HepG2 (cell line): Measurements from ENCODE around the gene CHP1. TPM values are rescaled to one million over a fixed set of nuclear protein-coding genes. Genes with fewer than 3 reads are reported as not detected.

ENCODE experiments used
- ATF7 ChIP-seq, 2 experiments: fragments of 450-650 bp in 1 of 2; sonication (generic) in 1 of 2; formaldehyde crosslinking in 1 of 2; IDR thresholded peaks; 2 replicates each; pipeline versions ENCODE4 v1.4.0 to v1.6.1; 2016 to 2020; ENCODE audit warnings: antibody characterized with exemption in 1 of 2, mild to moderate bottlenecking in 1 of 2, missing genetic modification reagents in 1 of 2
- DR1 ChIP-seq: sonication (generic); formaldehyde crosslinking; IDR thresholded peaks from 2 replicates; pipeline ENCODE4 v1.8.0; 2021; ENCODE audit warnings: mild to moderate bottlenecking, missing genetic modification reagents, inconsistent platforms
- DRAP1 ChIP-seq: IDR thresholded peaks from 2 replicates; pipeline ENCODE4 v1.6.1; 2016; ENCODE audit warnings: missing genetic modification reagents, missing compliant biosample characterization
- FOXP1 ChIP-seq, 2 experiments: fragments of 450-650 bp in 1 of 2; IDR thresholded peaks; 2 replicates each; pipeline ENCODE4 v1.6.1; 2017 to 2018; ENCODE audit warnings: antibody characterized with exemption in 1 of 2
- NFYB ChIP-seq: sonication (generic); formaldehyde crosslinking; IDR thresholded peaks from 2 replicates; pipeline ENCODE4 v1.4.0; 2020; ENCODE audit warnings: missing genetic modification reagents
- RARA ChIP-seq: IDR thresholded peaks from 2 replicates; pipeline ENCODE4 v1.6.1; 2016; ENCODE audit warnings: missing genetic modification reagents, missing compliant biosample characterization
- REPIN1 ChIP-seq: sonication (generic); formaldehyde crosslinking; IDR thresholded peaks from 2 replicates; pipeline ENCODE4 v1.8.0; 2022; ENCODE audit warnings: missing genetic modification reagents, low read depth, mild to moderate bottlenecking, borderline replicate concordance
- SAFB2 ChIP-seq: sonication (generic); formaldehyde crosslinking; IDR thresholded peaks from 2 replicates; pipeline ENCODE4 v1.5.1; 2020; ENCODE audit warnings: missing genetic modification reagents, low read depth, mild to moderate bottlenecking, borderline replicate concordance
- SOX13 ChIP-seq, 3 experiments: fragments of 450-650 bp in 1 of 3; sonication (generic) in 1 of 3; formaldehyde crosslinking in 1 of 3; IDR thresholded peaks in 2 of 3; conservative IDR thresholded peaks in 1 of 3; 2 replicates each; pipeline versions ENCODE4 v1.5.0 to v1.6.1; 2016 to 2020; ENCODE audit warnings: antibody characterized with exemption in 1 of 3, mild to moderate bottlenecking in 1 of 3, missing compliant biosample characterization in 1 of 3, missing genetic modification reagents in 1 of 3, moderate library complexity in 1 of 3
- UBTF ChIP-seq: sonication (generic); formaldehyde crosslinking; IDR thresholded peaks from 2 replicates; pipeline ENCODE4 v1.4.0; 2020; ENCODE audit warnings: mild to moderate bottlenecking, missing genetic modification reagents
- ZBTB46 ChIP-seq: sonication (generic); formaldehyde crosslinking; IDR thresholded peaks from 2 replicates; pipeline ENCODE4 v1.4.0; 2020; ENCODE audit warnings: mild to moderate bottlenecking, missing genetic modification reagents, borderline replicate concordance
- ZHX1 ChIP-seq: sonication (generic); formaldehyde crosslinking; IDR thresholded peaks from 2 replicates; pipeline ENCODE4 v1.8.1; 2022; ENCODE audit warnings: low read depth, mild to moderate bottlenecking, missing genetic modification reagents
- ZNF138 ChIP-seq: sonication (generic); formaldehyde crosslinking; IDR thresholded peaks from 2 replicates; pipeline ENCODE4 v1.5.0; 2020; ENCODE audit warnings: mild to moderate bottlenecking, low read depth, missing genetic modification reagents
- ZNF17 ChIP-seq: sonication (generic); formaldehyde crosslinking; IDR thresholded peaks from 2 replicates; pipeline ENCODE4 v1.5.0; 2020; ENCODE audit warnings: mild to moderate bottlenecking, missing genetic modification reagents
- ZNF20 ChIP-seq: sonication (generic); formaldehyde crosslinking; IDR thresholded peaks from 2 replicates; pipeline ENCODE4 v1.4.0; 2020; ENCODE audit warnings: mild to moderate bottlenecking, moderate library complexity, missing genetic modification reagents
- ZNF251 ChIP-seq: sonication (generic); formaldehyde crosslinking; IDR thresholded peaks from 2 replicates; pipeline ENCODE4 v1.9.0; 2021; ENCODE audit warnings: mild to moderate bottlenecking, missing genetic modification reagents
- ZNF30 ChIP-seq: sonication (generic); formaldehyde crosslinking; IDR thresholded peaks from 2 replicates; pipeline ENCODE4 v1.5.0; 2020; ENCODE audit warnings: mild to moderate bottlenecking, missing genetic modification reagents
- ZNF362 ChIP-seq: sonication (generic); formaldehyde crosslinking; IDR thresholded peaks from 2 replicates; pipeline ENCODE4 v1.4.0; 2020; ENCODE audit warnings: missing genetic modification reagents, mild to moderate bottlenecking, borderline replicate concordance
- ZNF619 ChIP-seq: sonication (generic); formaldehyde crosslinking; IDR thresholded peaks from 2 replicates; pipeline ENCODE4 v1.4.0; 2020; ENCODE audit warnings: mild to moderate bottlenecking, missing genetic modification reagents
- ZNF746 ChIP-seq: sonication (generic); formaldehyde crosslinking; IDR thresholded peaks from 2 replicates; pipeline ENCODE4 v1.8.0; 2022; ENCODE audit warnings: mild to moderate bottlenecking, missing genetic modification reagents
- ZZZ3 ChIP-seq: sonication (generic); formaldehyde crosslinking; IDR thresholded peaks from 2 replicates; pipeline ENCODE4 v1.4.0; 2020; ENCODE audit warnings: missing genetic modification reagents, mild to moderate bottlenecking, borderline replicate concordance
- polyA plus RNA-seq, 8 experiments: library from polyadenylated mRNA; depleted of rRNA in 3 of 8; stranded (reverse) in 7 of 8; unstranded in 1 of 8; fragments of >200 nt; fragmentation: Illumina TruSeq in 4 of 8; extraction: Trizol in 4 of 8; gene quantifications; 2 replicates each; pipeline versions ENCODE4 v1.2.1 to v1.2.3, GENCODE V29; 2011 to 2016; ENCODE audit warnings: low read depth in 4 of 8, missing spikeins in 1 of 8, mixed read lengths in 1 of 8; ENCODE audit not compliant: insufficient read depth in 1 of 8
- total RNA-seq, 5 experiments: library from RNA; depleted of rRNA; stranded (reverse); fragments of >200 nt; fragmentation: Illumina TruSeq; extraction: Trizol; gene quantifications; 2 replicates each; pipeline ENCODE4 v1.2.3, GENCODE V29; 2016; ENCODE audit warnings: low read depth in 1 of 5

Gene CHP1
- total and polyA plus RNA-seq, 2 of the 13 experiments (the other 11 are each of a cell fraction or from before 2014, with no cell fraction given), result 49.6 to 76.4 TPM

GRCh38 chr15:41256577-41257038 lies 25.5 kb downstream of the CHP1 start (continued):
- TF ChIP-seq REPIN1 (CRISPR knock-in tag) (no peak), ZHX1 (CRISPR knock-in tag) (no peak), ZNF20 (no peak), ZZZ3 (CRISPR knock-in tag) (no peak), ZNF619 (no peak), UBTF (CRISPR knock-in tag) (no peak), ZBTB46 (CRISPR knock-in tag) (no peak), FOXP1 (IDR thresholded peaks at IDR 0.05) (no peak), FOXP1 (CRISPR knock-in tag; IDR thresholded peaks at IDR 0.05) (peak; percentile 40; the same call in 1 of the 2 replicates), ATF7 (IDR thresholded peaks at IDR 0.05) (0 out of 2 replicates have a peak, but pooled peaks have one; percentile 8), ATF7 (CRISPR knock-in tag; IDR thresholded peaks at IDR 0.05) (no peak), RARA (peak; percentile 42; the same call in 1 of the 2 replicates), DR1 (no peak), SOX13 (IDR thresholded peaks at IDR 0.05) (no peak), SOX13 (CRISPR knock-in tag; conservative IDR thresholded peaks at IDR 0.05 in 1 of 2, IDR thresholded peaks at IDR 0.05 in 1 of 2) (peak in 1 of 2 experiments; percentile 48; a peak in 2 of 4 replicates), NFYB (CRISPR knock-in tag) (no peak), ZNF746 (CRISPR knock-in tag) (no peak), ZNF17 (CRISPR knock-in tag) (no peak), ZNF138 (CRISPR knock-in tag) (no peak), ZNF251 (CRISPR knock-in tag) (no peak), ZNF362 (no peak), ZNF30 (CRISPR knock-in tag) (no peak), SAFB2 (no peak), DRAP1 (CRISPR knock-in tag) (no peak)
